HCT116 (cell line): ENCODE measurements around the gene ZNF536. TPM values are rescaled to one million over a fixed set of nuclear protein-coding genes. Genes with fewer than 3 reads are reported as not detected.

Experiments used
- ATAC-seq: fragments of 200-7000 bp; cut with Tn5 transposase; 2 replicates; pipeline ENCODE4 v1.9.1; 2020; ENCODE audit warnings: mild to moderate bottlenecking, moderate library complexity
- BruUV-seq: library from RNA; stranded (reverse); fragments of 400-500 nt; replicated peaks from 2 replicates; lab custom pipeline; 2021; lab: Mats Ljungman, UMichigan
- CTCF ChIA-PET: fragments of 300-600 bp; sonication (Branson Sonifier 250); formaldehyde crosslinking; loops from one replicate; lab custom pipeline; 2021; ENCODE audit warnings: antibody characterized with exemption; lab: Charles Lee
- POLR2A ChIA-PET: fragments of 300-600, 350-600 bp; sonication (Branson Sonifier 250); formaldehyde crosslinking; loops from one replicate; lab custom pipeline; 2021; ENCODE audit warnings: antibody characterized with exemption; lab: Charles Lee
- RAD21 ChIA-PET, 2 experiments: fragments of 300-600 bp; sonication (Branson Sonifier 250); formaldehyde crosslinking; loops; one replicate each; lab custom pipeline; 2023; ENCODE audit warnings: low total read pairs in 2 of 2; ENCODE audit not compliant: uncharacterized antibody in 2 of 2, unreplicated experiment in 2 of 2, low non-redundant PET in 1 of 2; lab: Charles Lee
- DNase-seq: peaks from one replicate; pipeline ENCODE4 v3.0.0-alpha.2; 2010; ENCODE audit warnings: low read depth, low spot score
- H2AFZ ChIP-seq: fragments of 200-600 bp; shearing (Covaris generic), sonication (generic); 2 replicates; pipeline ENCODE4 v1.6.1; 2017; ENCODE audit warnings: low read depth, mixed run types, mixed read lengths, antibody characterized with exemption, low read length; ENCODE audit not compliant: poor library complexity, severe bottlenecking
- H3K27ac ChIP-seq: 2 replicates; pipeline ENCODE4 v1.5.1; 2012; ENCODE audit warnings: low read depth, low read length
- H3K27me3 ChIP-seq: fragments of 200-600 bp; sonication (generic); 2 replicates; pipeline ENCODE4 v1.6.1; 2016; ENCODE audit warnings: mixed run types, low read length, mixed read lengths; ENCODE audit not compliant: insufficient read depth
- H3K36me3 ChIP-seq, 2 experiments: fragments of 200-500 bp in 1 of 2; fragments of 200-600 bp in 1 of 2; sonication (Bioruptor generic) in 1 of 2; sonication (generic) in 1 of 2; 2 replicates each; pipeline versions ENCODE4 v1.5.1 to v1.6.1; 2014 to 2016; ENCODE audit warnings: low read length in 2 of 2, inconsistent platforms in 1 of 2, mixed read lengths in 1 of 2, mixed run types in 1 of 2; ENCODE audit not compliant: insufficient read depth in 2 of 2, control insufficient read depth in 1 of 2
- H3K4me1 ChIP-seq, 2 experiments: fragments of 200-600 bp in 1 of 2; sonication (generic) in 1 of 2; 2 replicates each; pipeline versions ENCODE4 v1.5.1 to v1.6.1; 2012 to 2017; ENCODE audit warnings: low read length in 2 of 2, inconsistent platforms in 1 of 2, mild to moderate bottlenecking in 1 of 2, mixed read lengths in 1 of 2, mixed run types in 1 of 2, moderate library complexity in 1 of 2; ENCODE audit not compliant: insufficient read depth in 2 of 2, control insufficient read depth in 1 of 2
- H3K4me2 ChIP-seq: fragments of 200-600 bp; sonication (generic); 2 replicates; pipeline ENCODE4 v1.6.1; 2017; ENCODE audit warnings: mixed run types, low read length, mixed read lengths
- H3K4me3 ChIP-seq, 2 experiments: fragments of 200-600 bp in 1 of 2; sonication (generic) in 1 of 2; replicated peaks in 1 of 2; 2 replicates each; pipeline ENCODE4 v1.5.1; 2011 to 2016; ENCODE audit warnings: low read length in 2 of 2, control low read depth in 1 of 2, low read depth in 1 of 2, mild to moderate bottlenecking in 1 of 2, mixed read lengths in 1 of 2, mixed run types in 1 of 2
- H3K79me2 ChIP-seq: fragments of 200-600 bp; sonication (generic); 2 replicates; pipeline ENCODE4 v1.6.1; 2017; ENCODE audit warnings: mild to moderate bottlenecking, mixed run types, low read length, moderate library complexity, mixed read lengths; ENCODE audit not compliant: insufficient read depth
- H3K9ac ChIP-seq: fragments of 200-600 bp; sonication (generic); 2 replicates; pipeline ENCODE4 v1.6.1; 2016; ENCODE audit warnings: low read length, mixed read lengths
- H3K9me2 ChIP-seq: fragments of 200-600 bp; sonication (generic), shearing (Covaris generic); 2 replicates; pipeline ENCODE4 v1.6.1; 2017; ENCODE audit warnings: mixed run types, mild to moderate bottlenecking, moderate library complexity; ENCODE audit not compliant: insufficient read depth
- H3K9me3 ChIP-seq, 2 experiments: fragments of 200-500 bp in 1 of 2; fragments of 200-600 bp in 1 of 2; sonication (Bioruptor generic) in 1 of 2; sonication (generic) in 1 of 2; 2 replicates each; pipeline ENCODE4 v1.6.1; 2014 to 2017; ENCODE audit warnings: low read length in 2 of 2, mixed read lengths in 2 of 2, inconsistent platforms in 1 of 2, low read depth in 1 of 2, mild to moderate bottlenecking in 1 of 2, mixed run types in 1 of 2, moderate library complexity in 1 of 2; ENCODE audit not compliant: control insufficient read depth in 1 of 2, insufficient read depth in 1 of 2
- H4K20me1 ChIP-seq: fragments of 200-600 bp; sonication (generic), shearing (Covaris generic); 2 replicates; pipeline ENCODE4 v1.6.1; 2017; ENCODE audit warnings: mixed run types, mild to moderate bottlenecking, moderate library complexity; ENCODE audit not compliant: insufficient read depth
- ATF3 ChIP-seq: IDR thresholded peaks from 2 replicates; pipeline ENCODE4 v1.6.1; 2012
- CBX3 ChIP-seq: IDR thresholded peaks from 2 replicates; pipeline ENCODE4 v1.6.1; 2012; ENCODE audit warnings: low read depth
- EZH2phosphoT487 ChIP-seq: fragments of 200-600 bp; IDR thresholded peaks from 2 replicates; pipeline ENCODE4 v1.6.1; 2018; ENCODE audit warnings: antibody characterized with exemption, borderline replicate concordance
- FOSL1 ChIP-seq: IDR thresholded peaks from 2 replicates; pipeline ENCODE4 v1.6.1; 2012; ENCODE audit warnings: low read depth
- JUND ChIP-seq: IDR thresholded peaks from 2 replicates; pipeline ENCODE4 v1.6.1; 2012
- POLR2A ChIP-seq: IDR thresholded peaks from 2 replicates; pipeline ENCODE4 v1.7.0; 2011; ENCODE audit warnings: borderline replicate concordance; ENCODE audit not compliant: insufficient read depth, insufficient read length; ENCODE audit errors: extremely low read depth
- POLR2AphosphoS5 ChIP-seq: IDR thresholded peaks from 2 replicates; pipeline ENCODE4 v1.6.1; 2011; ENCODE audit warnings: mild to moderate bottlenecking, low read depth, low read length, moderate library complexity
- RAD21 ChIP-seq: IDR thresholded peaks from 2 replicates; pipeline ENCODE4 v1.6.1; 2012; ENCODE audit warnings: low read depth, mild to moderate bottlenecking
- SIN3A ChIP-seq: IDR thresholded peaks from 2 replicates; pipeline ENCODE4 v1.6.1; 2012; ENCODE audit warnings: low read depth
- SP1 ChIP-seq: IDR thresholded peaks from 2 replicates; pipeline ENCODE4 v1.6.1; 2012; ENCODE audit warnings: low read depth
- SRF ChIP-seq: IDR thresholded peaks from 2 replicates; pipeline ENCODE4 v1.6.1; 2012; ENCODE audit warnings: low read depth
- TCF7L2 ChIP-seq: IDR thresholded peaks from 2 replicates; pipeline ENCODE4 v1.7.0; 2011; ENCODE audit warnings: borderline replicate concordance, inconsistent platforms; ENCODE audit not compliant: insufficient read depth, insufficient read length; ENCODE audit errors: extremely low read depth
- ZFX ChIP-seq: fragments of 450-650 bp; IDR thresholded peaks from 2 replicates; pipeline ENCODE4 v1.6.1; 2017
- intact Hi-C: fragments of 100-400 bp; cut with micrococcal nuclease; formaldehyde crosslinking; loops from 2 replicates; pipeline ENCODE4 v1.10.0; 2022
- total RNA-seq: library from RNA; stranded (reverse); gene quantifications from one replicate; pipeline ENCODE4 v1.2.1, GENCODE V29; 2021; ENCODE audit not compliant: unreplicated experiment
- TF ChIP-seq, protein P1 (sequence below): IDR thresholded peaks from 2 replicates; pipeline ENCODE4 v1.6.1; 2012

ZNF536 gene
- total RNA-seq, 1 experiment from 2014 or later: not detected

GRCh38 chr19:30593356-30593755 is 221.2 kb downstream of the ZNF536 start:
- intact Hi-C loops: no loop called here
- RAD21 ChIA-PET: no interaction called here
- CTCF ChIA-PET: no interaction called here
- H3K79me2 ChIP-seq: no peaks in the 10 kb centered on the region
- H2AFZ ChIP-seq: no peak overlapping the region
- H3K9ac ChIP-seq: no peak overlapping the region
- H3K9me2 ChIP-seq: no peaks in the 10 kb centered on the region
- no peaks in the 10 kb centered on the region for H3K9me3 ChIP-seq
- POLR2A ChIA-PET: no interaction called here
- H3K36me3 ChIP-seq: no peaks in the 10 kb centered on the region
- H3K4me1 ChIP-seq: no peaks in the 10 kb centered on the region
- TF ChIP-seq ZFX: no peak
- TF ChIP-seq EZH2phosphoT487: no peak
- no peak for TF ChIP-seq ATF3
- TF ChIP-seq JUND: no peak
- TF ChIP-seq POLR2A: no peak
- TF ChIP-seq FOSL1: no peak
- no peak for TF ChIP-seq SRF
- TF ChIP-seq POLR2AphosphoS5: no peak
- TF ChIP-seq CBX3: no peak
- TF ChIP-seq, protein P1, sequence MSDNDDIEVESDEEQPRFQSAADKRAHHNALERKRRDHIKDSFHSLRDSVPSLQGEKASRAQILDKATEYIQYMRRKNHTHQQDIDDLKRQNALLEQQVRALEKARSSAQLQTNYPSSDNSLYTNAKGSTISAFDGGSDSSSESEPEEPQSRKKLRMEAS: no peak
- TF ChIP-seq SP1: no peak
- no peak for TF ChIP-seq TCF7L2
- TF ChIP-seq RAD21: no peak
- TF ChIP-seq SIN3A: no peak
- no peak overlapping the region for H3K4me2 ChIP-seq
- no peaks in the 10 kb centered on the region for H4K20me1 ChIP-seq
- no peak overlapping the region for H3K27ac ChIP-seq
- H3K4me3 ChIP-seq: no peak overlapping the region
- no peak for ATAC-seq
- BruUV-seq: no TSS peak
- no peak for DNase-seq
- H3K27me3 ChIP-seq: no peaks in the 10 kb centered on the region
